ENCODE measurements around the gene PPARD. TPM values are rescaled to one million over a fixed set of nuclear protein-coding genes. Genes with fewer than 3 reads are reported as not detected.
A peak's percentile ranks its signal among the peaks of the same experiment; 100 is the strongest.

PPARD gene
- total and polyA plus RNA-seq, 12 donors: 12.9 to 21.0 (median 13.9) TPM

- DNase-seq: no peak
Observed at GRCh38 chr6:35367646-35368037, 25.3 kb downstream of the PPARD start.

GRCh38 chr6:35368038-35368887 lies 25.9 kb downstream of the PPARD start:
- H3K9me3 ChIP-seq: no peaks in the 10 kb centered on the region
- TF ChIP-seq CTCF (IDR thresholded peaks at IDR 0.05): no peak
- H3K36me3 ChIP-seq: peaks cover 0 to 9% (median 0%) of the 10 kb centered on the region in 9 donors
- intact Hi-C loops (cut with DNase I): no loop called here
- no peak for ATAC-seq
- no peaks in the 10 kb centered on the region for H3K27me3 ChIP-seq
- 88% methylated on average over 2 of the region's 2 CpGs for WGBS, 2 donors
- no peak for DNase-seq
- peaks cover 16 to 58% (median 35%) of the 10 kb centered on the region in 9 donors for H3K4me1 ChIP-seq
- peak overlapping the region in 1 of 10 donors; percentile 37 for H3K27ac ChIP-seq
- no peak overlapping the region for H3K4me3 ChIP-seq

More at GRCh38 chr6:35367646-35368037, 25.3 kb downstream of the PPARD start:
- Histone ChIP-seq H3K4me1 (peaks cover 16 to 64% (median 40%) of the 10 kb centered on the region in 9 donors), H3K27ac (peak overlapping the region in 1 of 10 donors; percentile 37), H3K36me3 (peaks cover 0 to 9% (median 0%) of the 10 kb centered on the region in 9 donors), H3K9me3 (no peaks in the 10 kb centered on the region), H3K4me3 (no peak overlapping the region), H3K27me3 (no peaks in the 10 kb centered on the region)
- no peak for ATAC-seq
- no peak for TF ChIP-seq CTCF (IDR thresholded peaks at IDR 0.05)
- 63 to 80% methylated on average over 5 of the region's 5 CpGs for WGBS, 2 donors
- intact Hi-C loops (cut with DNase I): no loop called here

- 34 to 37% methylated on average over 8 of the region's 8 CpGs for WGBS, 2 donors
- H3K4me1 ChIP-seq: peaks cover 14 to 54% (median 35%) of the 10 kb centered on the region in 9 donors
- no peak overlapping the region for H3K4me3 ChIP-seq
- peak; percentile 49 to 80 for DNase-seq
- ATAC-seq: peak; percentile 85 to 98 (median 94)
- no peak for TF ChIP-seq CTCF (IDR thresholded peaks at IDR 0.05)
- H3K27me3 ChIP-seq: no peaks in the 10 kb centered on the region
- H3K36me3 ChIP-seq: peaks cover 0 to 9% (median 0%) of the 10 kb centered on the region in 9 donors
- H3K27ac ChIP-seq: peak overlapping the region in 8 of 10 donors; percentile 26 to 83 (median 52)
- H3K9me3 ChIP-seq: no peaks in the 10 kb centered on the region
- intact Hi-C loops (cut with DNase I): no loop called here
Observed at GRCh38 chr6:35370124-35370741, 27.9 kb downstream of the PPARD start.

- Histone ChIP-seq H3K36me3 (peaks cover 0 to 9% (median 0%) of the 10 kb centered on the region in 9 donors), H3K9me3 (no peaks in the 10 kb centered on the region), H3K4me3 (no peak overlapping the region), H3K4me1 (peaks cover 14 to 58% (median 35%) of the 10 kb centered on the region in 9 donors), H3K27me3 (no peaks in the 10 kb centered on the region), H3K27ac (peak overlapping the region in 6 of 10 donors; percentile 26 to 83 (median 52))
- ATAC-seq: peak in 6 of 8 donors; percentile 27 to 61 (median 56)
- TF ChIP-seq CTCF (IDR thresholded peaks at IDR 0.05): no peak
- WGBS, 2 donors: 79 to 80% methylated on average over 9 of the region's 9 CpGs
- intact Hi-C loops (cut with DNase I): no loop called here
- peak; percentile 19 to 30 for DNase-seq
Observed at GRCh38 chr6:35370785-35371493, 28.6 kb downstream of the PPARD start.
